Parathyroid adenoma (tissue), 2 donors: Measurements from ENCODE around the gene RAB24.
A peak's percentile ranks its signal among the peaks of the same experiment; 100 is the strongest.

Experiments
- H2AFZ ChIP-seq: fragments of 300-600 bp; sonication (generic); one replicate; pipeline ENCODE4 v1.7.0; 2017; ENCODE audit warnings: antibody characterized with exemption, mild to moderate bottlenecking
- H3K27ac ChIP-seq: fragments of 300-600 bp; sonication (generic); one replicate; pipeline ENCODE4 v1.7.0; 2017
- H3K27me3 ChIP-seq: fragments of 300-600 bp; sonication (generic); one replicate; pipeline ENCODE4 v1.7.0; 2017; ENCODE audit warnings: low read length; ENCODE audit not compliant: control insufficient read depth, insufficient read depth
- H3K36me3 ChIP-seq: fragments of 300-600 bp; sonication (generic); one replicate; pipeline ENCODE4 v1.7.0; 2017; ENCODE audit warnings: low read length; ENCODE audit not compliant: control insufficient read depth, insufficient read depth
- H3K4me1 ChIP-seq: fragments of 300-600 bp; sonication (generic); one replicate; pipeline ENCODE4 v1.7.0; 2017; ENCODE audit warnings: control low read depth
- H3K4me2 ChIP-seq: fragments of 300-600 bp; sonication (generic); one replicate; pipeline ENCODE4 v1.7.0; 2017; ENCODE audit warnings: low read length
- H3K4me3 ChIP-seq: fragments of 300-600 bp; sonication (generic); one replicate; pipeline ENCODE4 v1.7.0; 2017; ENCODE audit warnings: low read depth, low read length
- H3K79me2 ChIP-seq: fragments of 300-600 bp; sonication (generic); one replicate; pipeline ENCODE4 v1.7.0; 2017; ENCODE audit warnings: control low read depth
- H3K9ac ChIP-seq: fragments of 300-600 bp; sonication (generic); one replicate; pipeline ENCODE4 v1.7.0; 2017; ENCODE audit warnings: mild to moderate bottlenecking
- H3K9me3 ChIP-seq: fragments of 300-600 bp; sonication (generic); one replicate; pipeline ENCODE4 v1.7.0; 2017; ENCODE audit warnings: low read length; ENCODE audit not compliant: control insufficient read depth
- CTCF ChIP-seq: fragments of 300-600 bp; sonication (generic); IDR thresholded peaks from one replicate; pipeline ENCODE4 v1.7.0; 2017; ENCODE audit warnings: antibody characterized with exemption, mild to moderate bottlenecking
- donor health status: primary hyperparathyroidism.

Gene RAB24

DNA sequence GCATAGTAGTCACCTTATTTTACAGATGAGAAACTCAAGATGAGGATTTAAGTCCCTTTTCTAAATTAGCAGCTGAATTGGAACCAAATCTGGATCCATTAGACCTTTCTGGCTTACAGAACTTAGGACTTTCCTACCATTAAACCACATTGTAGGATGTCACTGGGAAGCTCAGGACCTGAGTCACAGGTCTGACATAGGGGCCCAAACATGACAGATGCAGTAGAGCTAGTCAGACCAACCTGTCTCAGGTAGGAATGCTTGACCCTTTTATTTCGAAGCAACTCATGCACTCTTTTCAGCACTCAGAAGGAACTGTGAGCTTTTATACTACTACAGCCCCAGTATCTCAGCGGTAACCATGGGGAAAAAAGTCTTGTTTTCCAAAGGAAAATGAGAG lies 2.6 kb downstream of the RAB24 start:
- Histone ChIP-seq H3K4me3 (no peak overlapping the region), H3K36me3 (no peaks in the 10 kb centered on the region), H3K9ac (no peak overlapping the region), H3K79me2 (peaks cover 7% of the 10 kb centered on the region), H3K27me3 (no peaks in the 10 kb centered on the region), H3K27ac (peak overlapping the region; percentile 64), H2AFZ (no peak overlapping the region), H3K4me2 (no peak overlapping the region), H3K9me3 (no peaks in the 10 kb centered on the region), H3K4me1 (peaks cover 30% of the 10 kb centered on the region)
- no peak for TF ChIP-seq CTCF

DNA sequence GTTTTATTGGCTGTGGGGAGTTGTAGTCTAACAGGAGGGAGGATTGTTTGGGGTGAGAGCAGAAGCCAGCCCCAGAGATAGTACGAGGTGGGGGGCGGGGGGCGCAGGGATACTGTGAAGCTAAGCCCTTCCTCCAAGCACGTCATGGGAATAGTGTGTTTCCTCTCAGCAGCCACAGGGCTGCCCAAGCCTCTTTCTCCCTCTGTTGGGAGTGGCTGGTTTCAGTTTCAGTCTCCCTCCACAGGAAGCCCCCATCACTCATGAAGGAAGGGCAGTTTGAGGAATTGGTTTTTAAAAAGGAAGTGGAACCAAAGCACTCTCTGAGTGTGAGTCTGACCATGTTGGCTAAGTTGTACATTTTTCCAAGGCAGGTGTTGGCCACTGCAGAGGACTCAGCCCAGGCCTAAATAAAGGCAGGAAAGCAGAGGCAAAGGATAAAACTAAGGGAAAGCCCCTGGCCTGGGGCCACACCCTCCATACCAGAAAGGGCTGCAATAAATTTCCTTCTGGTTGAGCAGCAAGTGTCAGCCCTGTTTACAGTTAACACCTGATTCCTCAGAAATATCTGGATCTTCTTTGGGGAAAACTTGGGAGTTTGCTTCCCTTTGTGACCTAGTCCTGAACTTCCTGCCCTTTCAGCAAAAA lies 3.2 kb downstream of the RAB24 start:
- no peak overlapping the region for H3K4me2 ChIP-seq
- peaks cover 4% of the 10 kb centered on the region for H3K79me2 ChIP-seq
- no peak for TF ChIP-seq CTCF
- H3K4me1 ChIP-seq: peaks cover 30% of the 10 kb centered on the region
- no peaks in the 10 kb centered on the region for H3K9me3 ChIP-seq
- no peaks in the 10 kb centered on the region for H3K36me3 ChIP-seq
- H3K4me3 ChIP-seq: no peak overlapping the region
- H3K27me3 ChIP-seq: no peaks in the 10 kb centered on the region
- no peak overlapping the region for H2AFZ ChIP-seq
- peak overlapping the region; percentile 64 for H3K27ac ChIP-seq
- no peak overlapping the region for H3K9ac ChIP-seq

GRCh38 chr5:177299697-177300096 lies 3.8 kb downstream of the RAB24 start:
- Histone ChIP-seq H3K4me2 (no peak overlapping the region), H3K9me3 (no peaks in the 10 kb centered on the region), H3K9ac (no peak overlapping the region), H3K27ac (peak overlapping the region; percentile 43), H3K36me3 (no peaks in the 10 kb centered on the region), H3K4me3 (no peak overlapping the region), H2AFZ (no peak overlapping the region), H3K27me3 (no peaks in the 10 kb centered on the region), H3K4me1 (peaks cover 27% of the 10 kb centered on the region), H3K79me2 (peaks cover 3% of the 10 kb centered on the region)
- no peak for TF ChIP-seq CTCF

DNA sequence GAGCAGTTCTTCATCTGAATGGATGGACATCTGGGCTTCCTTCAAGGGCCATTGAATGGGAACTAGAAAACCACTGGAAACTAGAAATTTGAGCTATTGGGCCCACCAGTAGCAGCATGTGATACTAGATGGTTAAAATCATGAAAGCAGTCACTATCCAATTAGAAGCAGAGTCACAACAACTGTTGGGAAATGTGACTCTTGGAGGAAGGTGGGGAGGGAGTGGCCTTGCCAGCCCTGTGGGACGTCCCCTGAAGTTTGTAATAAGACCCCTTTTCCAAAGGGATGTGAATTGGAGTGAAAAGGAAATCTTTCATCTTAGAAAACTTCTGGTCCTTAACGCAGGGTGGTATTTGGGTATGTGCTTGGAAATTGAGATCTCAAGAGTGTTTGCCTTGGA lies 5.6 kb downstream of the RAB24 start:
- TF ChIP-seq CTCF: no peak
- Histone ChIP-seq H3K4me1 (peaks cover 20% of the 10 kb centered on the region), H3K9ac (no peak overlapping the region), H3K9me3 (no peaks in the 10 kb centered on the region), H3K4me2 (no peak overlapping the region), H3K79me2 (no peaks in the 10 kb centered on the region), H3K27ac (no peak overlapping the region), H3K27me3 (no peaks in the 10 kb centered on the region), H3K4me3 (no peak overlapping the region), H2AFZ (no peak overlapping the region), H3K36me3 (no peaks in the 10 kb centered on the region)

GRCh38 chr5:177296581-177296980 lies 6.9 kb downstream of the RAB24 start:
- Histone ChIP-seq H3K4me3 (no peak overlapping the region), H3K27me3 (no peaks in the 10 kb centered on the region), H3K4me2 (no peak overlapping the region), H3K79me2 (no peaks in the 10 kb centered on the region), H3K27ac (no peak overlapping the region), H3K36me3 (no peaks in the 10 kb centered on the region), H3K4me1 (peaks cover 8% of the 10 kb centered on the region), H2AFZ (no peak overlapping the region), H3K9me3 (no peaks in the 10 kb centered on the region), H3K9ac (no peak overlapping the region)
- TF ChIP-seq CTCF: no peak
